HG02642 (cell line): Measurements from ENCODE around the gene GPRC5B.

ENCODE experiments used
- ATAC-seq: cut with Tn5 transposase; IDR thresholded peaks from one replicate; pipeline ENCODE4 v1.9.1; 2021; ENCODE audit warnings: mild to moderate bottlenecking; ENCODE audit not compliant: unreplicated experiment, poor library complexity

The GPRC5B gene

GRCh38 chr16:19874851-19875546, 9.6 kb downstream of the GPRC5B start:
- ATAC-seq, result no peak

DNA sequence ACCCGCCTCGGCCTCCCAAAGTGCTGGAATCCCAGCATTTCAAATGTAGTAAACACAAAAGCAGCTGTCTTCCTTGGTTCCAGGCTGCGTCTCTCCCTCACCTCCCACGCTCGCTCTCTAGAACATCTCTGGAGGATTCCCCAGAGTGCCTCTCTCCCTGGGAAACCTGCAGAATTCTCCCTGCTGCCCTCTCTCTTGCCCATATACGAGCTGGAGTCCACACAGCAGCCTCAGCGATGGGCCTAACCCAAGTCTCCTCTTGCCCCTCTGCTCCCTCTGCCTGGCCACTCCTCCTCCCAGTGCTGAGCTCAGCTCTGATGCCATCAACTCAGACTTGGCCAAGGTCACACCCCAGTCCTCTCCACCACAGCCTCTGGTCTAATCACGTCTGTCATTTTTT, 10.6 kb downstream of the GPRC5B start:
- no peak for ATAC-seq

DNA sequence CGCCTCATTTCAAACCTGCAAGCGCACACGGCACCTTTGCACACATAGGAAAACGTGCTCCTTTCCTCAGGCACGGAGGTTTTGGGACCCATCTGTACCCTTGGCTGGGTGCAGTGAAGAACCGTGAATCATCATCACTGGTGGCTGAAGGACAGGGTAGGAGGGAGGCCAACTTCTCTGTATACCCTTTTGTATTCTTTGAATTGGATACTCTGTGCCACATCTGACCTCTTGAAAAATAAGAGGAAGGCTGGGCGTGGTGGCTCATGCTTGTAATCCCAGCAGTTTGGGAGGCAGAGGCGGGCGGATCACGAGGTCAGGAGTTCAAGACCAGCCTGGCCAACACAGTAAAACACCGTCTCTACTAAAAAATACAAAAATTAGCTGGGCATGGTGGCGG, 11.7 kb downstream of the GPRC5B start:
- ATAC-seq, result no peak

DNA sequence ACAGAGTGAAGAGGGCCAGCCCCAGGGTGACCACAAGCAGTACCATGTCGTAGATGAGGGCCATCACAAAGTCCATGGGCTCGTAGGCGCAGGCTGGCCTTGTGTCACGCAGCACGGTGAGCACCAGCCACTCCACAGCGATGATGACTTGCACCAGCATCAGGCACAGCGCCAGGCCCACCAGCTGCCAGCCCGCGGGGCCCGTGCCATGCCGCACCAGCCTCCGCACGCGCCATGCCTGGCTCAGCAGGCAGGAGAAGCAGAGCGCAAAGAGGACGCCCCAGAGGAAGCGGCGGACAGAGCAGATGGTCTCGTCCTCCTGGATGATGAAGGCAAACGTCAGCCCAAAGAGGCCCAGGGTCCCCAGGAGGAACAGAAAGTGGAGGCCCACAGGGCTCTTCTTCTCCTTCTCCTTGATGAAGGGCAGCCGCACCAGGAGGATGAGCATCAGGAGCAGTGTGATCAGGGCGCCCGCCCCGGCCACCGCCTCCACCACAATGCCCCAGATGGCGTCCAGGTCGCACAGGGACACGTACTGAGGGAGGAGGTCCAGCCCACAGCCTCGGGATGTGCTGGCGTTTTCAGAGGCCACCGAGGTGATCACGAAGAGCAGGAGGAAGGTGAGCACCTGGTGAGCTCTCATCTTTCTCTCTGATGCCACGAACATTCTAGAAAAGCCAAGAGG, 12.3 kb downstream of the GPRC5B start:
- ATAC-seq, result no peak

DNA sequence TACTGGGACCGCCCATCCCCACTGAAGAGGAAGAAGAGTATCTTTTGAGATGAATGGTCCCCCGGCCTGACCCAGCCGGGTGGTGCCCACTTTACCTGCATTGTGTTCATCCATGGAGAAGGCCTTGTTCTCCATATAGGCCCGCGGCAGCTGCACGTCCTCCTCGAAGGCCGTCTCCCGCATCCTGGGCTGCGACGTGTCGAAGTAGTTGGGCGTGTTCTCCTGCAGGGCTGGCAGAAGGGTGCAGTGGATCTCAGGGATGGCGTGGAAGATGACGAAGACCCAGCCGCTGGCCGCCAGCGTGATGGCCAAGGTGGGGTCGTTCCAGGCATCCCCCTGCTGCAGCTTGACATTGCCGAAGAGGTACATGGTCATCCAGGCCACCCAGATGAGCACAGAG, 12.9 kb downstream of the GPRC5B start:
- ATAC-seq, result no peak

- ATAC-seq, result no peak
Observed at GRCh38 chr16:19868421-19868820, 16.2 kb downstream of the GPRC5B start.

GRCh38 chr16:19864566-19864965, 20.1 kb downstream of the GPRC5B start:
- no peak for ATAC-seq

DNA sequence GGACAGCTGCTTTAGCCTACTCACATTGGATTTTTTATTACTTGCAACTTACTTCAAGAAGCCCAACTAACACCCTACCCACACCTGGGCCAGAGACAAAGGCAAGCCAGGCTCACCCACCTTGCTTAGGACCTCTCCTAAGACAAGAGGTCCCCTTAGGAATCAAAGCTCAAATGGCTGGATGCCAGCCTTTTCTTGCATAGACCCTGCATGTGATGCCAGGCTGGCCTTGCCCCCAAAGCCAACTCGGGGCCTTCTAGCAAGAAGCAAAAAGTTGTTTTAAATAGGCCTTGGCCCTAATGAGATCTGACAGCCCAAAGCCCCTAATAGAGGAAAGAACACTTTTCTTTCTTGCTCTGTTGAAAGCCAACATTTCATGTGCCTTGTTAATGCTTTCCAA, 20.7 kb downstream of the GPRC5B start:
- ATAC-seq, result no peak

- no peak for ATAC-seq
Observed at GRCh38 chr16:19861811-19862327, 22.8 kb downstream of the GPRC5B start.

DNA sequence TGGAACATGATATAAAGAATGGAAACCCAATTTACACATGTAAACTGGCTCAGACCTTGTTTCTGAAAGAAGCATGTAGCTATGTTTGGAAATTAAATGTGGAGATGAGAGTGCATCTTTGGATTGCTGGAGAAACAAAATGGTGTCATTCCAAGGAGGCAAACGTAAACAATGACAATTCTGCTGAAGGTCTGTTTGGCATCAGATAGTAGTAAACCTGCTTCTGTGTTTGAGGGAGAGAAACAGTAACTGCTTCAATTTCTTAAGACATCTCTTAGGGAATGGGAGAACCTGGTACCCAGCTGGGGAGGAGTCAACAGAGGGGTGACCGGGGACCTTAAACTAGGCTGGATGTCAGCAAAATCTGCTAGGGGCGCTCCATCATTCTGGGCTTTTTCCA, 23.5 kb downstream of the GPRC5B start:
- ATAC-seq, result no peak

- no peak for ATAC-seq
Observed at GRCh38 chr16:19860166-19861041, 24.2 kb downstream of the GPRC5B start.

DNA sequence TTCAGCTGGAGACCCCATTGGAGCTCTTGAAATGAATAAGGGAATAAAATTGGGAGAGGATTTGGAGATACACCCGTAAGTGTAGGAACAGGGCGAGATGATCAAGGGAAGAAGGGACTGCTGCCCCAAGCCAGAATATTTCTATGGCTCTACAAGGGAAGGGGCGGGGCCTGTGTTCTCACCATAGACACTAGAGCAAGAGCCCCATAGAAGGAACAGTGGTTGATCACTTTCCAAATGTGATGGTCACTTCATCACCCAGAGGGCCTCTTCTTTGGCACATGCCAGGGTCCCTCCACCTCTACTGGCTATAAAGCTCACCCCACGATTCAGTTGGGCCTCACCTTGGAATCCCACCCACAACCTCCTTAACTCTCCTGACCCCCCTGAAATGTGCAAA, 25.0 kb downstream of the GPRC5B start:
- ATAC-seq, result no peak

- no peak for ATAC-seq
Observed at GRCh38 chr16:19859166-19859565, 25.5 kb downstream of the GPRC5B start.

- no peak for ATAC-seq
Observed at GRCh38 chr16:19858340-19859018, 26.2 kb downstream of the GPRC5B start.

DNA sequence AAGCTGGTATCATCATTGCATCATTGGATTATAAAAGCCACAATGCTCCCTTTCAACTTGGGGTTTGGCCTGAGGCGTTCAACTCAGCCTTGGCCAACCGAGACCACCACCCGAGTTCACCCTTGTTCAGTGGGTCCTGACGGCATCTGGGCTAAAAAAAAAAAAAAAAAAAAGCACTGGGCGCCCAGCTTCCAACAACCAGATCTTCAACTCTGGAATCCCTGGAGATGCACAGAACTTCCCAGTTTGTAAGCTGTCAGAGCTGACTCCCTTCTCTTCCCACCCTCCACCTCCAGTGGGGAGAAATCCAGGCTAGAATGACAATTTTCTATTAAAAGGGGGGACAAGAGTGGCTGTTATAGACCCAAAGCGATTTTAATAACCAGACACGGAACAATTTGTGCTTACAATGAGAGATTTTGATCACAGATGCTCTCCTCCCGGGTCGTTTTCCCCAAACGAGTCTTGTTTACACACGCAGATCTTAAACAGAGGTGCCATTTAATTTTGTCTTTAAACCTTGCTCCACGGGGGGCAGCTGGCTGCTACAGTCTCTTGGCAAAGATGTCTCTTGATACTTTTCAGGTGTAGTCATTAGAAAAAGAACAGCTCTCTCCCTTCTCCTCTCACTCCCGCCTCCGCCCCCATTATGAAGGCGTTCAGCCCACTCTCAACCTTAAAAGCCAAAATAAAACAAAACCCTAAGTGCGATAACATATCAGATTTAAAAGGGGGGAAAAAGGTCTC, 26.9 kb downstream of the GPRC5B start:
- ATAC-seq, result no peak

DNA sequence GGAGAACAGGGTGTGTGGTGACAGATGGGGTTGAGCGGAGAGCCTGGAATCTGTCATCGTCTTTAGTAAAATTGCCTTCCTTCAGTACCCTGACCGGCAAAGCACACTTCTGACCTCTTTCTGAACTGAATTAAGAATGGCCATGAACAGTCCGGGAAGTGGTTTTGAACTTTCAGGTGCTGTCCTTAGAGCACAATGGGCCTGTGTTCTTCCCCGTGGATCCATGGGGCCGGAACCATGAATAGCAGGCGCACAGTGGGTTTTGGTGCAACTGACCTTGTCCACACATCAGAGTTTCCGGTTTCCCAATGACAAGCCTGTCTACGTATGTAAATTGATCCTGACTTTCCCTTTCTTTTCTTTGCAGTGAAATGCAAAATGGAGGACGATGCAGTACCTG, 28.5 kb downstream of the GPRC5B start:
- ATAC-seq, result no peak

GRCh38 chr16:19854543-19854876, 30.1 kb downstream of the GPRC5B start:
- ATAC-seq, result no peak

GRCh38 chr16:19853742-19854542, 30.7 kb downstream of the GPRC5B start:
- ATAC-seq, result no peak

- no peak for ATAC-seq
Observed at GRCh38 chr16:19853132-19853741, 31.4 kb downstream of the GPRC5B start.
